ENCODE results near the gene PNLDC1. TPM values are rescaled to one million over a fixed set of nuclear protein-coding genes. Genes with fewer than 3 reads are reported as not detected.

The PNLDC1 gene
- under 1 TPM in 1 of 2 donors, not detected in 1; 0.19 TPM for total RNA-seq
- long read RNA-seq, donor 1: 0 reads
- long read RNA-seq, donor 2: 0 reads

GRCh38 chr6:159800141-159800865 lies at the start of gene PNLDC1:
PNLDC1 (plus strand) TSS chr6:159800276; CDS start chr6:159800308, 32 bp downstream.
- DNase-seq (ENCODE audit: low spot score): no peak

DNA sequence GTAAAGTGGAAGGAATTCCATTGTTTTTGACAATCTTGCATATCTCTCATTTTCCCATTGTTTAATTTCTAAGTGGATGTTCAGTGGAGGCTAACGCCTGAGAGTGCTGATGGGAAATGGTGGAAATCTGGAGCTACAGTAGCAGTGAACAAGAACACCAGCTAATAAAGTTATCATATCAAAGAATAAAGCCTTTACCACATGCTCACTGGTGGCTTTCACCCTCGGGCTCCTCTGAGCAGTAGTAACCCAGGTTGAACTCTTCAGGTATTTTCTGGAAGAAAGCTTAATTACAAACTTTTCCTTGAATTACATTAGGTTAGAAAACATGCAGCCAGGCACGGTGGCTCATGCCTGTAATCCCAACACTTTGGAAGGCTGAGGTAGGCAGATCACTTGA lies 48.6 kb upstream of the PNLDC1 start:
- DNase-seq (ENCODE audit: low spot score): no peak
- intact Hi-C loops (cut with DNase I): no loop called here

More at GRCh38 chr6:159800141-159800865, at the start of gene PNLDC1:
- intact Hi-C loops (cut with DNase I): no loop called here

DNA sequence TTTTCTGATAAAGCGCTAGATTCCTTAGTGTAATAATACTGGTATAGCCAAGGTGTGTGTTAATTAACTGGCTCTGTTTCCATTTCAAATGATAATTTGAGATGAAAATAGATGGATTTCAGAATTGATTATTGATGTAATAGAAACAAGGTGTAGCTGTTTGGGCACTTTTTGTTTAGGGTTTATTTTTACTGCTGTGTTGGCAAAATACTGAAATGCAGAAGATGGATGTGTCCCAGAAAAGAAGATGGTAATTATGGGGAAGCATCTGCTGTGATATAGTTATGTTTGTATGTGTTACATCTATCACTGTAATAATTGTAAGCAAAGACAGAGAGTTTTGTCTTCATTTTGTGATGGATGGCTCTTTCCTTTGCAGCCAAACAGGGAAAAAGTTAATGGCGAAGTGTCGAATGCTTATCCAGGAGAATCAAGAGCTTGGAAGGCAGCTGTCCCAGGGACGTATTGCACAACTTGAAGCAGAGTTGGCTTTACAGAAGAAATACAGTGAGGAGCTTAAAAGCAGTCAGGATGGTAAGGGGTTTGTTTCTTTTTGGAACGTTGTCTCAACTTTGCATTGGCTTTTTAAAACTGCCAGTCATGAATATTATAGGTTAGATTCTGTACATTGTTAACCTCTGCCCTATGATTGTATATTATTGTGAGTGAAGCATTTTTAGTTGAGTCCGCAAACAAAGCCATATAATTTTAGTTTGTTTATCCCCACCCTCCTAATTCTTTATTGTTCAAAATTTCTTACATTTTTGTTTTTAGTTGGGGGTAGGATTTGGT lies 46.8 kb upstream of the PNLDC1 start:
- intact Hi-C loops (cut with DNase I): no loop called here

GRCh38 chr6:159754401-159754800 lies 45.7 kb upstream of the PNLDC1 start:
- intact Hi-C loops (cut with DNase I): no loop called here

More for the DNA sequence above, 46.8 kb upstream of the PNLDC1 start:
- no peak for DNase-seq (ENCODE audit: low spot score)

DNA sequence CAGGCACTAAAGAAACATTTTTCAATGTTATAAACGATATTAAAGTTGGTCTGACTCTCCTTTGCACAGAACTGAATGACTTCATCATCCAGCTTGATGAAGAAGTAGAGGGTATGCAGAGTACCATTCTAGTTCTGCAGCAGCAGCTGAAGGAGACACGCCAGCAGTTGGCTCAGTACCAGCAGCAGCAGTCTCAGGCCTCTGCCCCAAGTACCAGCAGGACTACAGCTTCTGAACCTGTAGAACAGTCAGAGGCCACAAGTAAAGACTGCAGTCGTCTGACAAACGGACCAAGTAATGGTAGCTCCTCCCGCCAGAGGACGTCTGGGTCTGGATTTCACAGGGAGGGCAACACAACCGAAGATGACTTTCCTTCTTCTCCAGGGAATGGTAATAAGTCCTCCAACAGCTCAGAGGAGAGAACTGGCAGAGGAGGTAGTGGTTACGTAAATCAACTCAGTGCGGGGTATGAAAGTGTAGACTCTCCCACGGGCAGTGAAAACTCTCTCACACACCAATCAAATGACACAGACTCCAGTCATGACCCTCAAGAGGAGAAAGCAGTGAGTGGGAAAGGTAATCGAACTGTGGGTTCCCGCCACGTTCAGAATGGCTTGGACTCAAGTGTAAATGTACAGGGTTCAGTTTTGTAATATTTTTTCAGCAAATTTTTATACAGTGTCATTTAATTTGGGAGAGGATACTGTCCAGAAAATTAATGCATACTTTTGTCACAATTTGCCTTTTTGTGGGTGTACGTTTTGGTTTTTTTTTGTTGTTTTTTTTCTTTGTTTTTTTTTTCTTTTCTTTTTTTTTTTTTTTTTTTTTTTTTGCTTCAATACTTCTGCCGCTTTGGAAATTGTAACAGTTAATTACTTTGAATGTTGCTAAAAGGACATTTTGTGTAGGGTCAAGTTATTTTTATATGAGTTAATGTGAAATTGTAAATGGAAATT lies 44.8 kb upstream of the PNLDC1 start:
- no peak for DNase-seq (ENCODE audit: low spot score)
- intact Hi-C loops (cut with DNase I): loop anchor here in 1 of 2 donors (5.0 kb wide), 1 partner anchor 63 kb away; the partner anchor contains the start of gene SOD2

More at GRCh38 chr6:159754401-159754800, 45.7 kb upstream of the PNLDC1 start:
- DNase-seq (ENCODE audit: low spot score): no peak

DNA sequence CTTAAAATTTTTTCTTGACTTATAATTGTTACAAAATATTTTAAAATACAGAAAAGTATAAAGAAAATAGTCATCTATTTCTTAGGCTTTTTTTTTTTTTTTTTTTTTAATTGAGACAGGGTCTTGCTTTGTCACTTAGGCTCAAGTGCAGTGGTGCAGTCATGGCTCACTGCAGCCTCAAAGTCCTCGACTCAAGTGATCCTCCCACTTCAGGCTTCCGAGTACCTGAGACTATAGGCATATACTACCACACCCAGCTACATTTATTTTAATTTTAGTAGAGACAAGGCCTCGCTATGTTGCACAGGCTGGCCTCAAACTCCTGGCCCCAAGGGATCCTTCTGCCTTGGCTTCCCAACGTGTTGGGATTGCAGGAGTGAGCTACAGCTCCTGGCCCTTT lies 43.6 kb upstream of the PNLDC1 start:
- intact Hi-C loops (cut with DNase I): loop anchor here in 1 of 2 donors (5.0 kb wide), 1 partner anchor 64 kb away; the partner anchor contains the start of gene SOD2
- no peak for DNase-seq (ENCODE audit: low spot score)

- intact Hi-C loops (cut with DNase I): loop anchor here in 1 of 2 donors (5.0 kb wide), 1 partner anchor 66 kb away; the partner anchor contains the start of gene SOD2
- no peak for DNase-seq (ENCODE audit: low spot score)
These were observed 41.8 kb upstream of the PNLDC1 start for GRCh38 chr6:159758031-159759001.

- no peak for DNase-seq (ENCODE audit: low spot score)
- intact Hi-C loops (cut with DNase I): loop anchor here in 1 of 2 donors (5.0 kb wide), 1 partner anchor 67 kb away; the partner anchor contains the start of gene SOD2
These were observed 40.4 kb upstream of the PNLDC1 start for GRCh38 chr6:159759645-159760044.

DNA sequence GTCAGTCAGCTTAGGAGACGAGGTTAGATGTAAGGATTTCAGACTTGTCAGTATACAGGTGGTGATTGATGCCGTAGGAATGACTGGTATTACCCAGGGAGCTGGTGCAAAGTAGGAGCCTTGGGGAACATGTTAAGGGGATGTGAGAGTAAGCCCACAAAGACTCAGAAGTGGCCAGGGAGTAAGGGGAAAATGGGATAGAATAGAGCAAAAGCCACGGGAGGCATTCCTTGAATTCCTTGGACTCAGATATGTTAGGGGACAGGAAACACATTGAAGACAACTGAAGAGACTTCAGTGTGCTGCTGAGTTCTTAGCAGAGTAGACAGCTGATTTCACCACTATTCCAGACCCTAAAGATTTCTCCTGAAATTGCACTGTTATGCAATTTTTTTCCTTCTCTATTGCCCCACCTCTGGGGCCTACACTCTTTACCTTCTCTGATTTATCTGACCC lies 39.4 kb upstream of the PNLDC1 start:
- intact Hi-C loops (cut with DNase I): no loop called here
- no peak for DNase-seq (ENCODE audit: low spot score)

DNA sequence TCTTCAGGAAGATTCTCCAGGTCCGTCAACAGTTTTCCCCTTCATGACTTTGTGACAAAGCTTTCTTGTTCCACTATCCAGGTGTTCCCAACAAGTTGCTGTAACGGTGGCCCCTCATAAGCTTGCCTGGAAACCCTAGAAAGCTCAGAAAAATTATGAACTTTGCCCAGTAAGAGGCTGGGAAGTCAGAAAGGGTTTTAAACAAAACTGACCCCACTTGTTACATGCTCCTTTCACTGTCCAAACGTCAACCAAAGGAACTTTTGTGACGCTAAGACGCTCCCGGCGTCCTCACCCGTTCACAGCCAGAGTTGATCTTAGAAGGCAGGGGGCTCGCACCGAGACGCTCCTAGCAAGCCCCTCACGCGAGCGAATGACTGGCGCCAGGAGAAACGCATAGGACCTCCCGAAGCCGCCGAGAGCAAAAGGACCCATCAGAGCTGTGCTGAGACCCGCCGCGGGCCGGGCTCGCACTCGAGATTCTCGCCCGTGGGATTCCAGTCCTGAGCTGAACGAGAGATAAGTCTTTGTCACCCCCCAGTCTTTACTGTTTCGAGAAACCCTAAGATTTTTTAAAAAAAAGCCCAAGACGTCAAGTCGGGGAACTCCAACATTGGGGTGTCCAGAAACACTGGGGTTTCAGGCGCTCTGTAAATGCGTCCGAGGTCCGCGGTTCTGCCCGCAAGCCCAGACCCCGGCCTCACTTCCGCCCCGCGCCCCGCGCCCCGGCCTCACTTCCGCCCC lies 38.8 kb upstream of the PNLDC1 start:
- intact Hi-C loops (cut with DNase I): no loop called here
- DNase-seq (ENCODE audit: low spot score): no peak

- intact Hi-C loops (cut with DNase I): loop anchor here in 1 of 2 donors (2.0 kb wide), 1 partner anchor 73 kb away; no protein-coding TSS in a partner anchor
These were observed 38.0 kb upstream of the PNLDC1 start, which contains the start of gene ACAT2 for GRCh38 chr6:159761873-159762680. ACAT2 (plus strand) TSS chr6:159762045; CDS start chr6:159762088, 43 bp downstream.

GRCh38 chr6:159762681-159763293 lies 37.3 kb upstream of the PNLDC1 start:
- DNase-seq (ENCODE audit: low spot score): no peak

More at GRCh38 chr6:159761873-159762680, 38.0 kb upstream of the PNLDC1 start, which contains the start of gene ACAT2:
- peak; percentile 98 for DNase-seq (ENCODE audit: low spot score)

DNA sequence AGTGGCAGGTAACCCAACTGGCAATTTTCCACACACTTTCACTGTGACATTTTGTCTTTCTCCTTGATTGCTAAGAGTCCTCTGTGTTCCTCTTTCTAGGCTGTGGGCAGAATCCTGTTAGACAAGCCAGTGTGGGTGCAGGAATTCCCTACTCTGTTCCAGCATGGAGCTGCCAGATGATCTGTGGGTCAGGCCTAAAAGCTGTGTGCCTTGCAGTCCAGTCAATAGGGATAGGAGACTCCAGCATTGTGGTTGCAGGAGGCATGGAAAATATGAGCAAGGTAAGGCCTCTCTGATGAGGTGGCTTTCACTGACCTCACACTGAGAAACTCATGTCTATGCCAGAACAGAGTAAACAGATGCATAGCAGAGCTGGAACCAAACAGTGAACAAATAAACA lies 33.2 kb upstream of the PNLDC1 start:
- no peak for DNase-seq (ENCODE audit: low spot score)
- intact Hi-C loops (cut with DNase I): no loop called here

More at GRCh38 chr6:159762681-159763293, 37.3 kb upstream of the PNLDC1 start:
- intact Hi-C loops (cut with DNase I): loop anchor here in 1 of 2 donors (2.0 kb wide), 1 partner anchor 74 kb away; no protein-coding TSS in a partner anchor

- no peak for DNase-seq (ENCODE audit: low spot score)
- intact Hi-C loops (cut with DNase I): no loop called here
These were observed 30.6 kb upstream of the PNLDC1 start for GRCh38 chr6:159769470-159769869.

DNA sequence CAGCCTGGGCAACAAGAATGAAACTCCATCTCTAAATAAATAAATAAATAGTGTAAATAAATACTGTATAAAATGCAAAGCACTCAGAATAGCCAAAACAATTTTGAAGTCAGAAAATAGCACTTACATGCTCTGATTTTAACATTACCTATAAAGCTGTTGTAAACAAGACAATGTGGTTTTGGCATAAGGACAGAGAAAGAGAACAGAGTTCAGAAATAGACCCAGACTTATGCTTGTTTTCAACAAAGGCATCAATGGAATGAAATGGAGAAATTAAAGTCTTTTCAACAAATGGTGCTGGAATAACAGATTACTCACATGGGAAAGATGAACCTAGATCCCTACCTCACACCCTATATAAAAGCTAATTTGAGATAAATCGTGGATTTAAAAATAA lies 27.9 kb upstream of the PNLDC1 start:
- no peak for DNase-seq (ENCODE audit: low spot score)
- intact Hi-C loops (cut with DNase I): no loop called here
